IPS-11a (cell line): ENCODE results near the gene KRTAP4-9.
"Not testable (repeated sequence)": the region's sequence is repeated elsewhere in the genome, so short reads cannot be mapped to it uniquely, and the experiment has no call there.

Experiments used
- H3K4me3 ChIP-seq: one replicate; pipeline ENCODE4 v1.5.1; 2013; ENCODE audit warnings: low read depth, low read length, control low read depth

Gene KRTAP4-9

DNA sequence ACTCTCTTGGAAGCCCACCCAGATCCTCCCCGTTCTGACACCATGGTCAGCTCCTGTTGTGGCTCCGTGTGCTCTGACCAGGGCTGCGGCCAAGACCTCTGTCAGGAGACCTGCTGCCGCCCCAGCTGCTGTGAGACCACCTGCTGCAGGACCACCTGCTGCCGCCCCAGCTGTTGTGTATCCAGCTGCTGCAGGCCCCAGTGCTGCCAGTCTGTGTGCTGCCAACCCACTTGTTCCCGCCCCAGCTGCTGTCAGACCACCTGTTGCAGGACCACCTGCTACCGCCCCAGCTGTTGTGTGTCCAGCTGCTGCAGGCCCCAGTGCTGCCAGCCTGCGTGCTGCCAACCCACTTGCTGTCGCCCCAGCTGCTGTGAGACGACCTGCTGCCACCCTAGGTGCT is at the start of gene KRTAP4-9:
Gene KRTAP4-9 (plus strand): TSS at position 43 of the 400 bp plus-strand sequence. CDS start 0 bp downstream, at position 43.
- H3K4me3 ChIP-seq, result not testable (repeated sequence)

GRCh38 chr17:41057547-41057946 is 47.6 kb upstream of the KRTAP4-9 start:
- no peak overlapping the region for H3K4me3 ChIP-seq

- no peak overlapping the region for H3K4me3 ChIP-seq
Measured at GRCh38 chr17:41058741-41059140, 46.4 kb upstream of the KRTAP4-9 start.

- not testable (repeated sequence) for H3K4me3 ChIP-seq
Measured at GRCh38 chr17:41059276-41060051, 45.7 kb upstream of the KRTAP4-9 start.

DNA sequence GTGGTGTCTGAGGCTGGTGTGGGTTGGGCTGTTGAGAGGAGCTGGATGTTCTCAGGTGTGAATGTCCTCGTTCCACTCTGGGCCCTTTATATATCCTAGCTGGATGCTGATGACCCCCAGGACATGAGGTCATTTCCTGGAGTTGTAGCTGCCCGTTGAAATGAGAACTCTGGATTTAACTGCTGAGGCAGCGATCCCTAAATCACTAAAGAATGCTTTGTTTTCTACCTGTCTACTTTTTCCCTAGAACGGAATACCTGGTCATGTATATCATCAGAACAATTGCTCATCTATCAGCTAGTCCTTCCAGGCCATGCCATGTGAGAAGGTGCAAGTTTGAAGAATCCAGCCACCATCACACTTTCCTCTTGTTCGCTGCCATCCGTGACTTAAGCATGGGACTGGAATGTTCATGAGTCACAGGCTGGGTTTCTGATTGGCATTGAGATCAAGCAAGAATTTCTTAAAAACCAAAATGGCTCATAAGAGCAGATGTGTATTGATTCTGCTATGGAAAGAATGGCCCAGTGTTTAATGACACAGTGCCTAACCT is 45.1 kb upstream of the KRTAP4-9 start, which contains the start of gene KRTAP2-3:
Gene KRTAP2-3 (minus strand): TSS at position 63 of the 553 bp plus-strand sequence. CDS start 64 bp downstream, outside the sequence.
- no peak within 1 kb of the TSS for H3K4me3 ChIP-seq

- no peak overlapping the region for H3K4me3 ChIP-seq
Measured at GRCh38 chr17:41061964-41062363, 43.2 kb upstream of the KRTAP4-9 start.

GRCh38 chr17:41063449-41063848 is 41.7 kb upstream of the KRTAP4-9 start:
- H3K4me3 ChIP-seq, result no peak overlapping the region

DNA sequence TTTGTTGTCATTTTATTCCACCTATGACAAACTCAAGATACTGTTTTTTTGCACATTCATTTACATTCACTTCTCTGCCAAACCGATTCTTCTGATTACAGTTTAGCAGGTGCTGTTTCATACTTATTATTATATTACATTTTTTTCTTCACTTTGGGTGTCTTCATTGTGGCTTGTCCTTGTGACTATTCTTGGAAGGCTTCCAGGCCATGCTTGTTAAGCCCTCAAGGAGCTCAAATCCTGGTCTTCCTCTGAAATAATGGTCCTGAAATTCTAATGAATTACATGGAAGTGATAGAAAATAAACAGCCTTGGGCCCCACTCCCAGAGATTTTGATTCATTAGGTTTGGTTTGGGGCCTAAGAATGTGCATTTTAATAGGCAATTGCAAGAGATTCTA is 40.9 kb upstream of the KRTAP4-9 start:
- no peak overlapping the region for H3K4me3 ChIP-seq

GRCh38 chr17:41065016-41065689 is 40.0 kb upstream of the KRTAP4-9 start:
- not testable (repeated sequence) for H3K4me3 ChIP-seq

GRCh38 chr17:41065829-41066624 is 39.2 kb upstream of the KRTAP4-9 start, which contains the start of gene KRTAP2-4:
Gene KRTAP2-4 (minus strand): TSS chr17:41065879. CDS start chr17:41065845, 34 bp downstream.
- no peak within 1 kb of the TSS for H3K4me3 ChIP-seq

DNA sequence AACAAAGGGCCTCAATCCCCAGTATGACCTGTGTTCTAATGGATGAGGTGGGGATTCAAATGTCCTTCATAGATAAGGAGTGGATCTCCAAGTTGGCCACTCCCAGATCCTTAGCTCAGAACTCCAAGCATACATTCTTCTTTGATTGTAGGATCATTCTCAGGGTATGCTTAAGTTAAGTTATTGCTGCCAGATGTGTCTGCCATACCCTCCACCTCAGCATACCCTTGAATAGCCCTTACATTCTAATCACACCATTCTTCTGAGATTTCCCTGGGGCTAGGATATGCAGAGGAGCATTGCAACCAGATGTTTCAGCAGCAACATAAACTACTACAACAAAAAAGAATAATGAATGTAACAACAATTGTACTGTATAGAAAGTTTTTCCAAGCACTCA is 37.9 kb upstream of the KRTAP4-9 start:
- no peak overlapping the region for H3K4me3 ChIP-seq

DNA sequence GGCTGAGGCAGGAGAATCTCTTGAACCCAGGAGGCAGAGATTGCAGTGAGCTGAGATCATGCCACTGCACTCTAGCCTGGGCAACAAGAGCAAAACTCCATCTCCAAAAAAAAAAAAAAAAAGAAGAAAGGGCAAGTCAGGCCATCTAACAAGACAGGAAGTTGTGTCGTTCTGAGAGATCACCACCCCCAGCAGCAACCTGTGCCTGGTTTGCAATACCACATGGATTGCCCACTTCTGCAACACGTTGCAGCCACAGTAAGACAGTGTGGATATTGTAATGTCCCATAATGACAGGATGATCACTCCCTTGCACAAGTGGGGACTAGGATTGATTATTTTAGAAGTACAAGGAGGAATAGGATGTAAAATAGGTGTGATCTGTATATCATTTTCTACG is 36.2 kb upstream of the KRTAP4-9 start:
- H3K4me3 ChIP-seq, result no peak overlapping the region

- no peak overlapping the region for H3K4me3 ChIP-seq
Measured at GRCh38 chr17:41071606-41072360, 33.4 kb upstream of the KRTAP4-9 start.

DNA sequence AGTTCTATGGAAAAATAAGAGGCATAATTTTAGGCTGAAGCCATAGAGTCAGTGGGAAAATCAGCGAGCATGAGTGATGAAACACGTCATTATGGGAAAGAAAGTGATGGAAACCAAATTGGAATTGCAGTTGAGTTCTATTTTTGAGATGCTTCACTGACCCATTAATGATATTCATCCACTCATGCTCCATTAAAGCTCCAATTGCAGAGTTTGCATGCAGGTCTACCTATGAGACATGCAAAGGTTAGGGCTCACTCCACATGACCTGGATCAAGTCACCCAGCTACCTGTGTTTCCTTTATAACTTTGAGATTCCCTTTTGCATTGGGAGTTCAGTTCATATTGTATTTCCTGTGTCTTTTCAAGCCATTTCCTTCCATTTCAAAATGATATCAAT is 31.5 kb upstream of the KRTAP4-9 start:
- H3K4me3 ChIP-seq, result no peak overlapping the region

GRCh38 chr17:41076788-41077187 is 28.4 kb upstream of the KRTAP4-9 start:
- H3K4me3 ChIP-seq, result no peak overlapping the region

DNA sequence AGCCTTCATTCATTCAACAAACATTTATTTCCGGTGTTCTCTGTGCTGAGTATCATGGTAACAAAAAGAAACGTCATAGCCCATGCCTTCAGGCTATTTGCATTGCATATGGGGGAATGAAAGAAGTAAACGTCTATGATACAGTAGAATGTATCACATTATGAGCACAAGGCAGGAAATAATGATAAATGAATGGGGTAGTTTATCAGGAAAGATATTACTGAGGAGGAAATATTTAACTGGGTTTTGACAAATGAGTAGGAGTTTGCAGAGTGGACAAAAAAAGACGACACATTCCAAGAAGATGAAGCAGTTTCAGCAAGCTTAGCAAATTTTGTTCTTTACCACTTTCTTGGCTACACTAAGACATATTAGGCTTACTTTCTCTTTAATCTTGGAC is 22.6 kb upstream of the KRTAP4-9 start:
- H3K4me3 ChIP-seq, result no peak overlapping the region

DNA sequence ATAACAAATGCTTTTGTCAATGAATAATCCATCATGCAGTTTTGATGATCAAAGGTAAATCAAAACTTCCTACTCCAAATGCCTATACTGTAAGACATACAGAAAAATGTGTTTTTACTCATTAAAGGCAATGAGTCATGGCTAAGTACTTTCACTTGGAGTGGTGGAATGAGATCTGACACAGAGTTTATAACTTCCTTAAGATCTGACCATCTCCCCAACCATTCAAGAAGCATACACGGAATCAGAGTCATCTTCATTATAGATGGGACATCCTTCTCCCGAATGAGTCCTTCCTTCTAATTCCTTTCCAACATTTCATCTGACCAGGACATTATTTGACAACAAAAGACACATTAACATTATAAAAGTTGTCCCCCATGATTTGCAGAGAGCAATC is 21.8 kb upstream of the KRTAP4-9 start:
- H3K4me3 ChIP-seq, result not testable (repeated sequence)

GRCh38 chr17:41084100-41084856 is 20.9 kb upstream of the KRTAP4-9 start, which contains the start of gene KRTAP4-7:
Gene KRTAP4-7 (plus strand): TSS chr17:41084150. CDS start chr17:41084207, 57 bp downstream.
- H3K4me3 ChIP-seq, result not testable (repeated sequence)

- H3K4me3 ChIP-seq, result not testable (repeated sequence)
Measured at GRCh38 chr17:41088760-41089352, 16.3 kb upstream of the KRTAP4-9 start.
